HepG2 (cell line): Measurements from ENCODE around the gene ZNF343. TPM values are rescaled to one million over a fixed set of nuclear protein-coding genes. Genes with fewer than 3 reads are reported as not detected.

Experiments
- ARID5B ChIP-seq: IDR thresholded peaks from 2 replicates; pipeline ENCODE4 v1.4.0; 2020; ENCODE audit warnings: mild to moderate bottlenecking, missing genetic modification reagents
- HNF1A ChIP-seq, 2 experiments: sonication (generic) in 1 of 2; formaldehyde crosslinking in 1 of 2; IDR thresholded peaks; 2 replicates each; pipeline versions ENCODE4 v1.4.0 to v1.6.1; 2016 to 2020; ENCODE audit warnings: borderline replicate concordance in 1 of 2, low read depth in 1 of 2, mild to moderate bottlenecking in 1 of 2, missing genetic modification reagents in 1 of 2
- NCOA2 ChIP-seq: sonication (generic); formaldehyde crosslinking; IDR thresholded peaks from 2 replicates; pipeline ENCODE4 v1.8.0; 2022; ENCODE audit warnings: inconsistent platforms
- ZNF260 ChIP-seq: sonication (generic); formaldehyde crosslinking; IDR thresholded peaks from 2 replicates; pipeline ENCODE4 v1.4.0; 2020; ENCODE audit warnings: missing genetic modification reagents, low read depth, mild to moderate bottlenecking, borderline replicate concordance
- ZNF432 ChIP-seq: sonication (generic); formaldehyde crosslinking; IDR thresholded peaks from 2 replicates; pipeline ENCODE4 v1.5.0; 2020; ENCODE audit warnings: missing genetic modification reagents, mild to moderate bottlenecking, borderline replicate concordance
- ZNF720 ChIP-seq: sonication (generic); formaldehyde crosslinking; IDR thresholded peaks from 2 replicates; pipeline ENCODE4 v1.4.0; 2020; ENCODE audit warnings: missing genetic modification reagents
- polyA plus RNA-seq, 8 experiments: library from polyadenylated mRNA; depleted of rRNA in 3 of 8; stranded (reverse) in 7 of 8; unstranded in 1 of 8; fragments of >200 nt; fragmentation: Illumina TruSeq in 4 of 8; extraction: Trizol in 4 of 8; gene quantifications; 2 replicates each; pipeline versions ENCODE4 v1.2.1 to v1.2.3, GENCODE V29; 2011 to 2016; ENCODE audit warnings: low read depth in 4 of 8, missing spikeins in 1 of 8, mixed read lengths in 1 of 8; ENCODE audit not compliant: insufficient read depth in 1 of 8
- total RNA-seq, 5 experiments: library from RNA; depleted of rRNA; stranded (reverse); fragments of >200 nt; fragmentation: Illumina TruSeq; extraction: Trizol; gene quantifications; 2 replicates each; pipeline ENCODE4 v1.2.3, GENCODE V29; 2016; ENCODE audit warnings: low read depth in 1 of 5
- TF ChIP-seq, protein P1 (sequence below): sonication (generic); formaldehyde crosslinking; IDR thresholded peaks from 2 replicates; pipeline ENCODE4 v1.8.1; 2023; ENCODE audit warnings: missing genetic modification reagents, mild to moderate bottlenecking, borderline replicate concordance
- TF ChIP-seq, protein P2 (sequence below), 2 experiments: fragments of 450-650 bp in 1 of 2; sonication (generic) in 1 of 2; formaldehyde crosslinking in 1 of 2; IDR thresholded peaks; 2 replicates each; pipeline versions ENCODE4 v1.6.1 to v1.8.0; 2016 to 2022; ENCODE audit warnings: antibody characterized with exemption in 1 of 2, mild to moderate bottlenecking in 1 of 2, missing genetic modification reagents in 1 of 2

Gene ZNF343
- total and polyA plus RNA-seq, 2 of the 13 experiments (the other 11 are each of a cell fraction or from before 2014, with no cell fraction given): 16.4 to 22.1 TPM

GRCh38 chr20:2475850-2476741 is 32.6 kb downstream of the ZNF343 start (continued):
- TF ChIP-seq HNF1A (IDR thresholded peaks at IDR 0.05; ENCODE audit: low read depth) (no peak), HNF1A (CRISPR knock-in tag; IDR thresholded peaks at IDR 0.05; ENCODE audit: borderline replicate concordance) (peak; percentile 69; the same call in 1 of the 2 replicates), ARID5B (CRISPR knock-in tag) (peak; percentile 95), ZNF260 (CRISPR knock-in tag) (no peak), ZNF432 (CRISPR knock-in tag) (no peak), NCOA2 (CRISPR knock-in tag) (peak; percentile 81), ZNF720 (0 out of 2 replicates have a peak, but pooled peaks have one; percentile 47)
- TF ChIP-seq, protein P1, sequence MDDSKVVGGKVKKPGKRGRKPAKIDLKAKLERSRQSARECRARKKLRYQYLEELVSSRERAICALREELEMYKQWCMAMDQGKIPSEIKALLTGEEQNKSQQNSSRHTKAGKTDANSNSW (CRISPR knock-in tag): no peak
- TF ChIP-seq, protein P2, sequence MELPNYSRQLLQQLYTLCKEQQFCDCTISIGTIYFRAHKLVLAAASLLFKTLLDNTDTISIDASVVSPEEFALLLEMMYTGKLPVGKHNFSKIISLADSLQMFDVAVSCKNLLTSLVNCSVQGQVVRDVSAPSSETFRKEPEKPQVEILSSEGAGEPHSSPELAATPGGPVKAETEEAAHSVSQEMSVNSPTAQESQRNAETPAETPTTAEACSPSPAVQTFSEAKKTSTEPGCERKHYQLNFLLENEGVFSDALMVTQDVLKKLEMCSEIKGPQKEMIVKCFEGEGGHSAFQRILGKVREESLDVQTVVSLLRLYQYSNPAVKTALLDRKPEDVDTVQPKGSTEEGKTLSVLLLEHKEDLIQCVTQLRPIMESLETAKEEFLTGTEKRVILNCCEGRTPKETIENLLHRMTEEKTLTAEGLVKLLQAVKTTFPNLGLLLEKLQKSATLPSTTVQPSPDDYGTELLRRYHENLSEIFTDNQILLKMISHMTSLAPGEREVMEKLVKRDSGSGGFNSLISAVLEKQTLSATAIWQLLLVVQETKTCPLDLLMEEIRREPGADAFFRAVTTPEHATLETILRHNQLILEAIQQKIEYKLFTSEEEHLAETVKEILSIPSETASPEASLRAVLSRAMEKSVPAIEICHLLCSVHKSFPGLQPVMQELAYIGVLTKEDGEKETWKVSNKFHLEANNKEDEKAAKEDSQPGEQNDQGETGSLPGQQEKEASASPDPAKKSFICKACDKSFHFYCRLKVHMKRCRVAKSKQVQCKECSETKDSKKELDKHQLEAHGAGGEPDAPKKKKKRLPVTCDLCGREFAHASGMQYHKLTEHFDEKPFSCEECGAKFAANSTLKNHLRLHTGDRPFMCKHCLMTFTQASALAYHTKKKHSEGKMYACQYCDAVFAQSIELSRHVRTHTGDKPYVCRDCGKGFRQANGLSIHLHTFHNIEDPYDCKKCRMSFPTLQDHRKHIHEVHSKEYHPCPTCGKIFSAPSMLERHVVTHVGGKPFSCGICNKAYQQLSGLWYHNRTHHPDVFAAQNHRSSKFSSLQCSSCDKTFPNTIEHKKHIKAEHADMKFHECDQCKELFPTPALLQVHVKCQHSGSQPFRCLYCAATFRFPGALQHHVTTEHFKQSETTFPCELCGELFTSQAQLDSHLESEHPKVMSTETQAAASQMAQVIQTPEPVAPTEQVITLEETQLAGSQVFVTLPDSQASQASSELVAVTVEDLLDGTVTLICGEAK (IDR thresholded peaks at IDR 0.05): no peak
- TF ChIP-seq, protein P2 (CRISPR knock-in tag; IDR thresholded peaks at IDR 0.05): no peak; the same call in 1 of the 2 replicates
